Non-pigmented ciliary epithelial cell (primary cell): ENCODE data around the gene TPST1.
A peak's percentile ranks its signal among the peaks of the same experiment; 100 is the strongest.
"Not testable (repeated sequence)": the region's sequence is repeated elsewhere in the genome, so short reads cannot be mapped to it uniquely, and the experiment has no call there.

ENCODE experiments used
- DNase-seq: peaks from one replicate; pipeline ENCODE4 v3.0.0-alpha.2; 2010; ENCODE audit warnings: low read depth

Gene TPST1

DNA sequence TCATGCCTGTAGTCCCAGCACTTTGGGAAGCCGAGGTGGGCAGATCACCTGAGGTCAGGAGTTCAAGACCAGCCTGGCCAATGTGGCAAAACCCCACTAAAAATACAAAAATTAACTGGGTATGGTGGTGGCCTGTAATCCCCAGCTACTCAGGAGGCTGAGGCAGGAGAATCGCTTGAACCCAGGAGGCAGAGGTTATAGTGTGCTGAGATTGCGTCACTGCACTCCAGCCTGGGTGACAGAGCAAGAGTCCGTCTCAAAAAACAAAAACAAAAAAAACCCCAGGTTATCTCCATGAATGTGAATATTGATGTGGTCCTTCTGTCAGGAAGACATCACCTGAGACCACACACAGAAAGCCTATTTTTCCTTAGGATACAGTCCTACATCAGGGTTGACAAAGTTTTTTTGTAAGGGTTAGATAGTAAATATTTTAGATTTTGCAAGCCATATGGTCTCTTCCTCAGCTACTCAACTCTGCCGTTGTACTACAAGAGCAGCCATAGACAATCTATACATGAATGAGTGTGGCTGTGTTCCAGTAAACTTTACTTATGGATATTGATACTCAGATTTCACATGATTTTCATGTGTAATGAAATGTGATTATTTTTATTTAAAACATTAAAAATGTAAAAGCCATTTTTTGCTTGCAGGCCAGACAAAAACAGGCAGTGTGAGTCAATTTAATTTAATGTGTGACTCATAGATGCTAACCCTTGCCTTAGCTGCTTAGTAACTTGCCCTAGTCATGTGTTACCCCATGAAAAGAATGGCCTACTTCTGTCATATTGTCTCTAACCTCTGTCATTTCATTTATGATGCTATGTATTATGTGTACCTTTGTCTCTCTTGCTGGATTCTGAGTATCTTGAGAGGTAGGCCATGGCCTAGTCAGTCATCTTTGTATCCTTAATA, 78.1 kb downstream of the TPST1 start:
- DNase-seq: peak; percentile 62

DNA sequence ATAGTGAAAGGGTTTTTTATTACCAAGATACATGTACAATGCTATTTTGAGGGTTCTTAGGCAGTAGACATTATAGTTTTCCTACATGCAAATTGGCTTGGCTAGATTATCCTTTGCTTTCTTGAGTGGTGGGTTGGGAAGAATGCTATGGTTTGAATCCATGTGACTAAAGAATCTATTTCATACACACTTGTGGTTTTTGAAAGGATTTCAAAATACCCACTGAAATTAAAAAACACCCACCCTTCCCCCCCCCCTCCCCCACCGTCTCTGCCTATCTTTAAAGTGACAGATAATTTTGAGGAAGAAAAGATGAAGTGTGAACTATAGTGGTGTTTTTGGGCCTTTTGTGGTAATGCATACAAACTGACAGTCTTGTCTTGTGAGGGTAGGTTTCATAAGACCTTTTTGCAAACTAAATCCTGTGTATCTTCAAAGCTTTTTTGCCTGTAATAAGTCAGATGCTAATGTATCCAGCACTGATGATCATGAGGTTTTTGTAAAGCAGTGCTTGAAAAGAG, 90.9 kb downstream of the TPST1 start:
- no peak for DNase-seq

DNA sequence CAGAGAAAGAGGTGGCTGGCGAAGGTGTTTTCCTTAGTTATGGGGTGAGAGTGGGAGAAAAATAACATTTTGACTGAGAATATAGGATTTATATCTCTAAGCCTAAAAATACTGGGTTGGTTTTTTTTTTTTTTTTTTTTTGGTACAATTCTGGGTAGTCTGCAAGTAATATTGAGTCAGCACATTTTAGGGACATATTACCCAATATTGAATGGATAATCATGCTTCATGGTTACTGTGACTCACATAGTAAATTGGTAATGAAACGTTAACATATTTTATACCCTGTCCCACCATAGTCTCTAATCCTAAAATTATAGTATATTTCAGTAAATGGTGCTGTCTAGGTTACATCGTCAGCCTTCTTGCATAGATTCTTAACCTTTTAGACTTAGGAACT, 91.4 kb downstream of the TPST1 start:
- no peak for DNase-seq

DNA sequence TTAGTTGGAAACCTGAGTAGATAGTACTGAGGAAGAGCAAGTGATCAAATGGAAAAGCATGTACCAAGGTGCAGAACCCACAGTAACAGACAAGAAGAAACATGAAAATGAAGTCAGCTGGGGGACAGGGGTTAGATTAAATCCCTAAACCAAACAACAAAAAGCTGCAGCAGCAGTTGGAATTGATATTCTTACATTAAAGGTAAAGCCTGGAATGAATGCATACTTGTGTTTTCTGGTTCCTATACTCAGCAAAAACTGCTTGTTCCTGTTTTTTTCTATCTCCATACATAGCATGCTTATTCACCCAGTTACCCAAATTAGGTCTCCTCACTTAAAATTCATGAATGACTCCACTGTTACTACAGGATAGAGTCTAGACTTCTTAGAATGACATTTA, 92.4 kb downstream of the TPST1 start:
- no peak for DNase-seq

DNA sequence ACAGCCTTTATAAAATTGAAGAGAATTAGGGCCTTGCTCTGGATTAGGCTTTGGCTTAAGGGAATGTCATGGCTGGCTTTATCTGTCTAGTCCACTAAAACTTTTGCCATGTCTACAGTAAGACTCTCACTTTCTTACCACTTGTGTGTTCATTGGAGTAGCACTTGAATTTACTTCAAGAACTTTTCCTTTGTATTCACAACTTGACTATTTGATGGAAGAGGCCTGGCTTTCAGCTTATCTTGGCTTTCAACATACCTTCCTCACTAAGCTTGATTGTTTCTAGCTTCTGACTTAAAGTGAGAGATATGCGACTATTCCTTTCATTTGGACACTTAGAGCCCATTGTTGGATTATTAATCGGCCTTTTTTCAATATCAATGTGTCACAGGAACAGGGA, 96.1 kb downstream of the TPST1 start:
- no peak for DNase-seq

DNA sequence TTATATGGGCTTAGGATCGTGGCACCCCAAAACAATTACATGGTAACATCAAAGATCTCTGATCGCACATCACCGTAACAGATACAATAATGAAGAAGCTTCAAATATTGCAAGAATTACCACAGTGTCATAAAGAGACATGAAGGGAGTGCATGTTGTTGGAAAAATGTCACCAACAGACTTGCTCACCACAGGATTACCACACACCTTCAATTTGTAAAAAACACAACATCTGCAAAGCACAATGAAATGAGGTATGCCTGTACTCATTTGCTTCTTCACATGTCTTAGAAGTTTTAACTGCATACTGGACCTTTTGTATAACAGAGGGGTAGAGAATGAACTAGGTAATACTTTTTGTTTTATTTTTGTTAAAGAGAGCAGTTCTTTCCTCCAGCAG, 96.6 kb downstream of the TPST1 start:
- DNase-seq: no peak

DNA sequence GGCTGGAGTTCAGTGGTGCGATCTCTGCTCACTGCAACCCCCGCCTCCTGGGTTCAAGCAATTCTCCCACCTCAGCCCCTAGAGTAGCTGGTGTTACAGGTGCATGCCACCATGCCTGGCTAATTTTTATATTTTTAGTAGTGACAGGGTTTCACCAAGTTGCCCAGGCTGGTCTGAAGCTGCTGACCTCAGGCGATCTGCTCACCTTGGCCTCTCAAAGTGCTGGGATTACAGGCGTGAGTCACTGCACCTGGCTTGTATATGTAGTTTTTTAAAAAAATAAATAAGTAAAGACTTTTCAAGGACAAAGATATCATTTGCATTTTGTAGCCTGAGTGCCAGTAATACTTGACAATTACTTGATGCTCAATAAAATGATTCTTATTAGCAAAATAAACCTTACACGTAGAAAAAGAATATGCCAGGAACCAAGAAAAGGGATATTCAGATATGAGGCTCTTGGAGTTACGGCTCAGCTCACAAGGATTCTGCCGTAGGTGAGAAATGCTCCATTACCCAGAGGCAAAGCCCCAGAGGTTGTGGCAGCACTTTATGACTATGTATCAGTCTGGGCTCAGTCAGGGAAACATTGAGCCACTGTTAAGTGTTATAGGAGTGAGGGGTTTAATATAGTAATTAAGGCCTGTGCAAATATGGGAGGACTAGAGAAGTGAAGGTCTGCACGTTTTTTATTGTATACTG, 98.5 kb downstream of the TPST1 start:
- DNase-seq: no peak

DNA sequence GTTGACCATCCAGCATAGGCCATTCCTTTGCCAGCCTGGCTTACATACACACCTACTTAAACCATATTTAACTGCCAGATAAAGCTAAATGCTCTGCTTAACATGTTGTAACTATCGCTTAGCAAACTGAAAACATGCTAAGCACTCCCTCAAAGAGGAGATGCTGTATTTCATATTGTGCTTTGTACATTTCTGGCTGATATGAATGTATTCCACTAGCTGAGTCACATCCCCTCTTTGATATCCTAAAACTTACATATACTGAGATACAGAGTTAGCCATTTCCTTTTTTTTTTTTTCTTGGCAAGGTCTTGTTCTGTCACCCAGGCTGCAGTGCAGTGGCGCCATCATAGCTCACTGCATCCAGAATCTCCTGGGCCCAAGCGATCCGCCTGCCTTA, 99.4 kb downstream of the TPST1 start:
- DNase-seq: no peak

DNA sequence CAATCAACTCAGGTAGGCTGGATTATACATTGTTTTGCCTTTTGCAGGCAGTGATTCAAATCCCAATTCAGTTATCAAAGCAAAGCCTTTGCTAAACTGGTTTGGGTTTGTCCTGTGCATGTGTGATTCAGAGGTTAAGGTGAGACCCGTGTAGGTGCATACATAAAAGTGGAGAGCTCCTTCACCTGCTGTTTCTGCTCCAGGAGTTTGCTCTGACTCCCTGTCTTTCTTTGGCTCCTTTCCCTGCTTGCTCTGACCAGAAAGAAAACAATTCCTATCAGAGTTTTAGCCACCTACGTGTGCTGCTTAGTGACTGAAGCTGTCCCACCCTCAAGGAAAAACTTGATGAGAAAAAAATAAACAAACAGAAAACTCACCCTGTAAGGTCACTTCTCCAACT, 101.1 kb downstream of the TPST1 start:
- DNase-seq: no peak

DNA sequence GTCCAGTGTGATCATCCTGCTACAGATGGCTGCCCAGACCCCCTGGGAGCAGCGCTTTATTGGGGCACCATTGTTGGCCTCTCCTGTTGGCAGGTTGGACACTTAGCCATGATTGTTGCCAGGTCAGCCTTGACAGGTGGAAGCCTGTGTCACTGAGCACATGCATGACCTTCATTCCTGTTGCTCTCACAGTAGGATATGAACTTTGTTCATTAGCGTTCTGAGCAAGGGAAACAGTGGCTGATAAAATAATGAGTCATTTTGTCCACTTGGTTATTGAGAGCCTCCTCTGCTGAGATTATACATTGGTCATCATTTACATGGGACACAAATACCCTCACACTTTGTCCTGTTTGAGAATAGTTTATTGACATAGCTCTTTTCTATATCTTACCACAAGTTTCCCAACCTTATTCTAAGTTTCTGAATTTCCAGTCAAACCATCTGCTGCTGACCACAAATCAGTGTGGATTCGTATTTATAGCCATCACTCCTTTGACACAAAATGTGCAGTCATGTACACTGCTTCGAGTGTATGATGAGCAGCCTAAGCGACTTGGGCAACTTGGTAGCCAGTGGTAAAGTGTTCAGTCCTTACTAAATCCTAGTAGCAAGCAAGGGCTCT, 102.6 kb downstream of the TPST1 start:
- DNase-seq: peak; percentile 50

DNA sequence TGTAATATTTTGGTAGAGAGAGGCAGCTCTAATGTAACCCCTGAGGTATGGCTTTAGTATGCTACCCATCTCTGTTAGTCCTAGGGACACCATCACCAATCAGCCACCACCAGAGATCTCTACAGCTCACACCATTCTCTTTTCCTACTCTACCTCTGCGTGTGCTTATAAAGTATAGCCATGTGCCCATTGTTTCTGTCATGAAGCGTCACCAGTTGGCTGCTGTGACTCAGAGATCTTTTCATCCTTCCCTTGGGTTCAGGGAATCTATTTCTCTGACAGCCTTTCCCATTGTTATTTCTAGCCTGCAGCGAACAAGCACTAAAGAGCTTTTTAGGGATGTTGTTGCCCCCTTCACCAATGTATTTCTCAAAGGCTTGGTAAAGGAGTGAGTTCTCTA, 103.3 kb downstream of the TPST1 start:
- no peak for DNase-seq

DNA sequence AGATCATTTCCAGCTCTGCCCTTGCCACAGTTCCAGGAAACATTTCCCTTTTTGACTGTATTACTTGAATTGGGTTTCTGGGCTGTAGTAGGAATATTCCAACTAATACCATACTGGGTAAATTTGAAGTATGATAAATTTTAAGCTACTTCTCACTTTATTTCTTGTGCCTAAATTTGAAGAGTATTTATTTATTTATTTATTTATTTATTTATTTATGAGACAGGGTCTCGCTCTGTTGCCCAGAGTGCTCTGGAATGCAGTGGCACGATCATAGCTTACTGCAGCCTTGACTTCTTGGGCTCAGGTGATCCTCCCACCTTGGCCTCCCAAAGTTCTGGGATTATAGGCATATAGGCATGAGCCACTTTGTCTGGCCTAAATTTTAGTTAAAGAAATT, 105.5 kb downstream of the TPST1 start:
- DNase-seq: no peak

DNA sequence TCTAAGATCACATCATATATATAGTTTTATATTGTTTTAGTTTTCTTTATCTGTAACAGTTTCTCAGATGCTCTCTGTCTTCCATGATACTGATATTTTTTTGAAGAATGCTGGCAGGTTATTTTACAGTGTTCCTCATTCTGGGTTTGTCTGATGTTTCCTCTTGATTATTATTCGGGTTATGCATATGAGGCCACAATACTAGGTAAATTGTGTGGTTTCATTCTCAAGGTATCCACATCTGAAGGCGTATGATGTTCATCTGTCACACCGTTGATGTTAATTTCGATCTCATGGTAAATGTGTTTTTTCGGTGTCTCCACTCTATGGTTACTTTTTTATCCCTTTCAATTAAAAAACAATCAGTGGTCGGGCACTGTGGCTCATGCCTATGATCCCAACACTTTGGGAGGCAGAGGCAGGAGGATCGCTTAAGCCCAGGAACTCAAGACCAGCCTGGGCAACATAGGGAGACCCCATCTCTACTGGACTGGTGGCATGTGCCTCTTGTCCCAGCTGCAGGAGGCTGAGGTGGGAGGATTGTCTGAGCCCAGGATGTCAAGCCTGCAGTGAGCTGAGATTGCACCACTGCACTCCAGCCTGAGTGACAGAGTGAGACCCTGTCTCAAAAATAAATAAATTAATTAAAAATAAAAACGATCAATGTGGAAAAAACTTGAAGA, 108.9 kb downstream of the TPST1 start:
- DNase-seq: no peak

DNA sequence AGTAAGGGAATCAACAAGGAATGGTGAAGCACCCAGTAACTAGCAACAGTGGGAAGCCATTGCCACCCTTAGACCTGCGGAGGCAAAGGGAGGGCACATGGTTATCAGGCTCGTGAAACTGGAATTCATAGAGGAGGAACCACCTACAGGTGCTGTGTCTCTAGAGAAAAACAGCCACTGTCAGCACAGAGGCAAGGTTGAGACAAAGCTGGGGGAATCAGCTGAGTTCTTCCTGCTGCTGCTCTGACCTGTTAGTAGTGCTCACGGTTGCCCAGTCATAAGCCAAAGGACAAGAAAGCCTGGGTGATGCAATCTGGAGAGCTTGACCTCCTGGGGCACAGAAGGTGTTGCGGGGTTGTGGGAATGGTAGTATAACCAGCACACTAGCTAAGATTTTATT, 110.1 kb downstream of the TPST1 start:
- DNase-seq: no peak

DNA sequence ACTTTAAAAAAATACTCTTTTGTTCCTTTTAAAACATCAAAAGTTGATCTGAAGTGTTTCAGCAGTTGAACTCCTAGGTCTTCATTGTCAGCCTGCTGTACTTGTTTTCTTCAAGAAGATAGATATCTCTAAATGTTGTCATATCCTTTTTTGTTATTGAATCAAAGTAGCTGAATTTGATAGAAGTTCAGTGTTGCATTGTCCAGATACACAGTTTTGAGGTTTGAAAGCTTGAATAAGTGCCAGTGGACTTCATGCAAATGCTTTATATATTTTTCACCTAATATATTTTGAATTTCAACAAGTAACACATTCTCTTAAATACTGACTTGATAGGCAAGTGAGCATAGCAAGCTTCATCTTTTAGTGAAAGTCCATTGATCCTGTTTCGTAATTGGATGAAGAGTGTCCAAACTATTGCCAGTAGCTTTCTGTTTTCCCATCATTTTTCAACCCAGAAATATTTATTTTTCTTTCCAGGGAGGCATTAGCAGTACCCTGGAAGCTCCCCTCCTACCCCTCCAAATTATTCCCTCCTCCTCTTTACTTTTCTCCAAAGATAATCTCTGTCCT, 114.4 kb downstream of the TPST1 start:
- DNase-seq: no peak

DNA sequence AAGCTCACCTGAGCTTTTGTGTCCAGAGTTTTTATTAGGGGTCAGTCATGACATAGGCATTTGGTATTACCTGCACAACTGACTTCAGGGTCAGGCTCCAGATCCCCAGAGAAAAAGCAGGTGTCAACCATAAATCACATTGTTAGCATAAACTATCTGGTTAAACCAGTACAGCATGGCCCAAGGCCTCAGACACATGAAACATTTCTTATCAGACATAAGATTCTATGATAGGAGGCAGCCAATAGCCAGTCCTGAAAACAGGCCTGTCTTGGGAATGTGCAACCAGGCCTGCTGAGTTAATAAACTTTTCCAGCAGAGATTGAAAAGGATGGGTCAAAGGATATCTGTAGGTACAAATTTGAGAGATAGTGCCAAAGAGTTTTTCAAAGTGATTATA, 116.1 kb downstream of the TPST1 start:
- DNase-seq: no peak

DNA sequence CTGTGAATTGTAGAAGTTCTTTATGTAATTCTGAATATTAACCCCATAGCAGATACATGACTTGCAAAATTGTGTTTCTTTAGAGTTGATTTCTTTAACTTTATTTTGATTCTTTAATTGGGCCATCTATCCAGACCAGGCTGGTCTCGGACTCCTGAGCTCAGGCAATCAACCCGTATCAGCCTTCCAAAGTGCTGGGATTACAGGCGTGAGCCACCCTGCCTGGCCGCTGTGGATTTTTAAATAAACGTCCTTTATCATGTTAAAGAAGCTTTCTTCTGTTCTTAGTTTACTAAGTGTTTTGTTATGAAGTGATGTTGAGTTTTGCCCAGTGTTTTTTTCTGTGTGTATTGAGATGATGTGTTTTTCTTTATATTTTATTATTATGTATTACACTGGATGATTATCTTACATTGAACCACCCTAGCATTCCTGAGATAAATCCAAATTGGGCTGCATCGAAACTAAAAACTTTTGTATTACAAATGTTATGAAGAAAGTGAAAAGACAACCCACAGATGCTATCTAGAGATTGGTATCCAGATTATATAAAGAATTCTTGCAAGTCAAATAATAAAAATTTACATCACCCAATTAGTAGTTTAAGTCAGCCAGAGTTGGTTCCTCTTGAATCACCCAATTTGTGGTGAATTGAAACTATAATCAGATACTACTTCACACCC, 118.1 kb downstream of the TPST1 start:
- DNase-seq: no peak

DNA sequence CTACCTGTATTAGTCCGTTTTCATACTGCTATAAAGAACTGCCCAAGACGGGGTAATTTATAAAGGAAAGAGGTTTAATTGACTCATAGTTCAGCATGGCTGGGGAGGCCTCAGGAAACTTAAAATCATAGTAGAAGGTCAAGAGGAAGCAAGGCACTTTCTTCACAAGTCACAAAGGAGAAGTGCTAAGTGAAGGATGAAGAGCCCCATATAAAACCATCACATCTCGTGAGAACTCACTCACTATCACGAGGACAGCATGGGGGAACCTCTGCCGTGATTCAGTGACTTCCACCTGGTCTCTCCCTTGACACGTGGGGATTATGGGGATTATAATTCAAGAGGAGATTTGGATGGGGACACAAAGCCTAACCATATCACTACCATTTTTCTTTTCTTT, 119.9 kb downstream of the TPST1 start:
- DNase-seq: not testable (repeated sequence)

DNA sequence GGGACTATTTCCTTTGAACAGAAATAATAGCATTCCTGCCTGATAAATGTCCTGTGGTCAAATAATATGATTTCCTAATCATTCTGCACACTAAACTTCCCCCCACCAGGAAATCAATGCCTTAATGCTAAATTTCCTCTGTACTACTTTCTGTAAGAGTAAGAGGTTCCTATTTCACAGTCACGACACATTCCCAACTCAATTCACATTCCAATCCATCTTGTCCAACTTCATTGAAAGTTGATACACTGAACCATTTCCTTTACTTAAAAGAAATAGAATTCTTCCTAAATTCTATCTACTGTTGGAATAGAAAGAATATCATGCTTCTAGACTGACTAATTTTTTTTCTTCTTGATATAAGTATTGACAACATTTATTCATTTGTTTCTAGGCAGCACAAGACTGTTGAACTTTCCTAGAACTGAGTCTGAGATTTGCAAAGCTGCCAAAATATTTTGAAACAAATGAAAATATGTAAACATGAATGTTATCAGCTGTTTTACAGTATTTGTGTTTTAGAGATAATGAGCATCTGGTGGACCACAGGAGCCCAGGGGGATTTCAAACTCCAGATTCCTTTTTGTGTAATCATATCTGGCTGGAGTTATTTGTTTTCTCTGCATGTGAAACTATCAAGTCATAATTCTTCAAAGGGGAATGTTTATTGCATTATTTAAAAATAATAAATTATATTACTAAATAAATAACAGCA, 121.5 kb downstream of the TPST1 start:
- DNase-seq: peak; percentile 69

DNA sequence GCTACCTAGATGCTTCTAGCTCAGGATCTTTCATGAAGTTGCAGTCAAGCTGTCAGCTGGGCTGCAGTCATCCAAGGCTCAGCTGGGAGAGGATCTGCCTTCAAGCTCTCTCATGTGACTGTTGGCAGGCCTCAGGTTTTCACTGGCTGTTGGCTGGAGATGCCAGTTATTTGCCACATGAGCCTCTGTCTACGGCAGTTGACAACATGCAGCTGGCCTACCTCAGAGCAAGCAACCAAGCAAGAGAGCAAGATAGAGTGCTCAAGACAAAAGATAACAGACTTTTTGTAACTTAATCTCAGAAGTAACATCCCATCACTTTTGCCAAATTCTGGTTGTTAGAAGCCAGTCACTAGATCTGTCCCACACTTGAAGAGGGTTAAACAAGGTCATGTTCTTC, 125.8 kb downstream of the TPST1 start:
- DNase-seq: no peak

DNA sequence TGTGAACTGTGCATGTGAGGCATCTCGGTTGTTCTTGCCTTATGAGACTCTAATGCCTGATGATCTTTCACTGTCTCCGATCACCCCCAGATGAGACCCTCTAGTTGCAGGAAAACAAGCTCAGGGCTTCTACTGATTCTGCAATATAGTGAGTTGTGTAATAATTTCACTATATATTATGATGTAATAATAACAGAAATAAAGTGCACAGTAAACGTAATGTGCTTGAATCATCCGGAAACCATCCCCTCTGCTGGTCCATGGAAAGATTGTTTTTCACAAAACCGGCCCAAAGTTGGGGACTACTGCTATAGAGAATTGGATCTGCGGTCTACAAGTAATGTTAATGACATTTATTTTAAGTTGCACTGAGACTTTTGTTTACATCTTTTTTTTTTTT, 126.7 kb downstream of the TPST1 start:
- DNase-seq: no peak
